DMS 273 treated with DMSO at 0.1 percent for 48 hours (cell line): ENCODE data around the gene TRMT11.
A peak's percentile ranks its signal among the peaks of the same experiment; 100 is the strongest.
"Not testable (repeated sequence)": the region's sequence is repeated elsewhere in the genome, so short reads cannot be mapped to it uniquely, and the experiment has no call there.

Source experiments
- DNase-seq: peaks from one replicate; lab custom pipeline; 2025; lab: John Stamatoyannopoulos, UW

Gene TRMT11

GRCh38 chr6:125986301-125987025, at the start of gene TRMT11:
TSS of gene TRMT11 (plus strand) at chr6:125986540. CDS start at chr6:125986551, 11 bp downstream.
- DNase-seq: peak; percentile 82

DNA sequence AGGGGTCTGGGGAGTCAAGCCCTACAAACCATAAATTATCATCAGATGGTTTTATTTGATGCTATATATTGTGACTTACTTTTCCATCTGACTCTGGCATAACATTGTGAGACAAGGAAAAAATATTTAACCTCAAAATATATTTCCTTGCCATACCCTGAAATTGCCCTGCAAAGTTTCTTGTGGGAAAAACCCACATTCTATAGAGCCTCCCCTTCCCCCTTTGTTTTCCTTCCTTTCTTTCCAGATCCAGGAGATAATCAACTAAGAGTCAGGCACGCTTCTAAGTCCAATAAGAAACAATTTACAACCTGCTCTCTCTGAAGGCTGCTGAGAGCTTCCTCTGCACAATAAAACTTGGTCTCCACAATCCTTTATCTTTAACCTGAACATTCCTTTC, 47.3 kb upstream of the TRMT11 start:
- DNase-seq: no peak

GRCh38 chr6:125939791-125940190, 46.5 kb upstream of the TRMT11 start:
- DNase-seq: no peak

- DNase-seq: no peak
Measured at GRCh38 chr6:125940247-125941041, 45.9 kb upstream of the TRMT11 start.

- no peak for DNase-seq
Measured at GRCh38 chr6:125942672-125943527, 43.4 kb upstream of the TRMT11 start.

- no peak for DNase-seq
Measured at GRCh38 chr6:125943528-125944433, 42.6 kb upstream of the TRMT11 start.

- no peak for DNase-seq
Measured at GRCh38 chr6:125944434-125944816, 41.9 kb upstream of the TRMT11 start.

GRCh38 chr6:125944896-125945295, 41.4 kb upstream of the TRMT11 start:
- no peak for DNase-seq

DNA sequence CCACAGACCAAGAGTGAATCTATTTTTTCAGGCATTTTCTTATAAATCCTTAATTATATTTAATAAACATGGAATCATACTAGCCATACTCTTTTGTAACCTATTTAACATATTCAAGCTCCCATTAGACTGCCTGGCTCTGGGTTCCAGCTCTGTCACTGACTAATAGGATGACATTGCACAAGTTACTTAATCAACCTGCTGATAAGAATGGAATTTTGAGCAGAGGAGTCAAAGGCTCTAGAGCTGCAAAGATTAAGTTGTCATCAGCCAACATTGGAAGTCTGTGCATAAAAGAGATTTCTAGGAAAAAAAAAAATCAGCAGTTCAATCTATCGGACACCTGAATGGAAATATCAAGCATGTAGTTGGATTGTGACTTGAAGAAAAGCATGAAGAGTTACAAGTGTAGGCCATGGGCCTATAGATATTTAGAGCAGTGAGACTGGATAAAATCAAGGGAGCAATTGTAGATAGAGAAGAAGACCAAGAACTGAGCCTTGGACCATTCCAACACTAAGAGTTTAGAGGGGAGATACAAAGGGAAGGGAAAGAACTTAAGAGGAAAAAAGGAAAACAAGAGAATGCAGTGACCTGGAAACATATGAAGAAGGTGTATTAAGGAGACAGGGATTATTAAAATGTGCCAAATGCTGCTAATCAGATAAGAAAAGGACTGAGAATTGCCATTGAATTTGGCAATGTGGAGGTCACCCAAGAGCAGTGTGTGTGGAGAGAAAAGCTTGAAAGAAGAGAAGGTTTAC, 40.8 kb upstream of the TRMT11 start:
- no peak for DNase-seq

DNA sequence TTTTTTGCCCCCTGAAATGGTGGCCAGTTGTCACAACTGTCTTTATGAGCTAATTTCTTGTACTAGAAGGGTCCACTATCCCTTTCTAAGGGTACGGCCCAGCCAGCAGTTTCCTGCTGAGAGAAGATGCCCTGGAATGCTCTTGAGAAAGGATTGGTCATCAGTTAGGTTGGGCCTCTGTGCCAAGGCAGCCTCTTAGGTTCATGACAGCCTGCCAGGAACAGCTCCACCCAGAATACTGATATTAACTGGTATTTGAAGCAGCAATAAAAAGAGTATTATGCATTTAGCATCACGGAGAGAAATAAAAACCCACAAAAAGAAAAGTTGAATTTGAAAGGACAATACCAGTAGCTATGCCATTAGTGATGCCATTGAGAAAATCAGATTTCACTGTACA, 38.7 kb upstream of the TRMT11 start:
- DNase-seq: no peak

- no peak for DNase-seq
Measured at GRCh38 chr6:125948455-125948854, 37.9 kb upstream of the TRMT11 start.

GRCh38 chr6:125949069-125949468, 37.3 kb upstream of the TRMT11 start:
- DNase-seq: no peak

DNA sequence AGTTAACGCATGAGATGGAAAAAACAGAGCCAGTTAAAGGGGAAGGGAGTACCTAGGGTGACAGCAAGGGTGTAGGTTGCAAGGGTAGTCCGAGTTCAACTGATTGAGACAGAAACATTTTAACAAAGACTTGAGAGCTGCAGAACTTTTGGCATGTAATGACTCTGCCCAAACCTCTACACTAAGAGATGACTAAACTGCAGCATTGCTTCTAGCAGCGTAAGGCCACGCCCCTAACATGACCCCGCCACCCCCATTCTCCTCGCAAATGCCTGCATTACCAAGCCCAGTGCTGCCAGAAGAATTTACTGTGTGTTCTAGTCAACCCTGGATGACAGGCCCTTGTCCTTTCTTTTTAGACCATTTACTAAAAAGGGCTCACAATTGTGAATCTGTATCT, 36.0 kb upstream of the TRMT11 start:
- DNase-seq: no peak

GRCh38 chr6:125950716-125951115, 35.6 kb upstream of the TRMT11 start:
- not testable (repeated sequence) for DNase-seq

- DNase-seq: no peak
Measured at GRCh38 chr6:125951323-125951722, 35.0 kb upstream of the TRMT11 start.

DNA sequence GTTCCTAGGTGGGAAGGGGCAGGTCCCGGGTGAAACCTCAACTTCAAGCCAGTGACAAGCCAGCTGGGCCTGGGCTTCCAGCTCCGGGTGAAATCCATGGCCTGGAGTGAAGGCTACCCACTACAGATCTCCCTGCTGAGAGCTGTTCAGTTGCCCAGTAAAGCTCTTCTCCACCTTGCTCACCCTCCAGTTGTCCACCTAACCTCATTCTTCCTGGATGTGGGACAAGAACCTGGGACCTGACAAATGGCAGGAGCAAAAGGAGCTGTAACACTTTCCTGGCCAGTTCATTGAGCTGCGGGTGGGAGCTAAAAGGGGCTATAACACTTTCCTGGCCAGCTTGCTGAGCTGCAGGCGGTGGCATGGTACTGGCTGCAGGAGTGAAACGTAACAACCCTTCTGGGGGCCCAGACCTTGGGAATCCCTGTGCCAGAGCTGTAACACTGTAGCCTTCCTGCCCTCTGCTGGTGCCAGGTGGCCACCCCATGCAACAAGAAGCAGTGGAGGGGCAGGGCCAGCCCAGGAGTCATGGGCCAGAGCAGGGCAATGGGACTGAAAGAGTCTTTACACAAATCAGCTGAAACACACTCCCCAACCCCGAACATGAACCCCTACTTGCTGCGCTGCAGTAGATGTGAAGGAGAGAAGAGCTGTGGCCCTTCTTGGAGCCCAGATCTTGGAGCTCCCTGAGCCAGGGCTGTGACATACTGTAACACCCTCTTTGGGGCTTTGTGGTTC, 33.4 kb upstream of the TRMT11 start:
- DNase-seq: no peak

- DNase-seq: no peak
Measured at GRCh38 chr6:125953502-125953875, 32.9 kb upstream of the TRMT11 start.

DNA sequence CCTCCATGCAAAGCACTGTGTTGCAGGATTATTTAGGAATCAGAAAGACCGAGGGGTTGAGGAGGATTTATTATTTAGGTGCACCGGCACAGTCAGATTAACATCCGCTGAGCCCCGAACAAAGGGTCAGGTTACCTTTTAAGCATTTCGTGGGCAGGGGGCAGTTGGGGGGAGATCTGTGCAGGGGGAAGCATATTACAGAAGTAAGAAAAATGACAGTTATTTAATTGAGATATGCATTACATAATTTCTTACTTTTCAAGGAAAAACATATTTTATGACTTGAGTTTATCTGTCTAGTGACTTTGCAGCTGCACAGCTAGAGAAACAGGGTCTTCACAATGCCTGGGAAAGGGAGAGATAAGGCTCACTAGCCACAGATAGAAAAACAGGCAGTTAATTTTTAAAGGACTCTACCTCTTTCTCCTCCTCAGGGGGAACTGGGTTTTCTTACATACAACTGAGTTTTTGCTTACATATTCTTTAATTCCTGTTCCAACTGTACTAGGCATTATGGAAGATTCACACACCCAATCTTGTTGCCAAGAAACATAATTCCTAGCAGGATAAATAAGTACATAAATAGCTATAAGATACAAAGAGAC, 31.5 kb upstream of the TRMT11 start:
- DNase-seq: no peak

DNA sequence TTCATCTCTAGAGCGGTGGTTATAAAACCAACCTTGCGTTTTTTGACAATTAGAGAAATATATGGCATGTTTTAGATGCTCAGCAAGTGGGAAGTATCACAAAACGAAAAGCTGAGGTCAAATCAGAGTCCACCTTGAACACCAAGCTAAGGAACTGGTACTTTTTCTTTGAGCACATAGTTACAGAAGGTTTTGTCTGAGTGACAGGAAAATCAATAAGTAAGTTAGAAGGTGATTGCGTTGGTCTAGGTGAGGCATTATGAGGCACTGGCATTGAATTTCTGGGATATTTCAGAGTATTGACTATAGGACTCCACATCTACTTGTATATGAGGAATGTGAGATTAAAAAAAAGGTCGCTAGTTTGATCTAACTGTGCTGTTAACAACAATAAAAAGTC, 30.4 kb upstream of the TRMT11 start:
- DNase-seq: no peak
